ENCODE measurements around the gene B4GALT1.

B4GALT1 gene

GRCh38 chr9:33139421-33140228 is 27.5 kb downstream of the B4GALT1 start:
- no peak for DNase-seq

- no peak for DNase-seq
Observed at GRCh38 chr9:33138768-33139167, 28.4 kb downstream of the B4GALT1 start.

GRCh38 chr9:33137781-33138264 is 29.3 kb downstream of the B4GALT1 start:
- DNase-seq = no peak

- DNase-seq = no peak
Observed at GRCh38 chr9:33136721-33137670, 30.1 kb downstream of the B4GALT1 start.

- no peak for DNase-seq
Observed at GRCh38 chr9:33135470-33135958, 31.6 kb downstream of the B4GALT1 start.

GRCh38 chr9:33135031-33135461 is 32.1 kb downstream of the B4GALT1 start:
- no peak for DNase-seq

- no peak for DNase-seq
Observed at GRCh38 chr9:33133186-33133585, 34.0 kb downstream of the B4GALT1 start.

GRCh38 chr9:33131790-33132772 is 35.1 kb downstream of the B4GALT1 start:
- no peak for DNase-seq

- DNase-seq = no peak
Observed at GRCh38 chr9:33130961-33131789, 36.0 kb downstream of the B4GALT1 start.

- no peak for DNase-seq
Observed at GRCh38 chr9:33129886-33130881, 37.0 kb downstream of the B4GALT1 start.

GRCh38 chr9:33129251-33129885 is 37.8 kb downstream of the B4GALT1 start:
- DNase-seq = no peak

- DNase-seq = no peak
Observed at GRCh38 chr9:33128570-33128969, 38.6 kb downstream of the B4GALT1 start.

GRCh38 chr9:33127881-33128280 is 39.3 kb downstream of the B4GALT1 start:
- DNase-seq = no peak

GRCh38 chr9:33125871-33126823 is 41.0 kb downstream of the B4GALT1 start:
- DNase-seq = no peak

- no peak for DNase-seq
Observed at GRCh38 chr9:33125461-33125860, 41.7 kb downstream of the B4GALT1 start.

- no peak for DNase-seq
Observed at GRCh38 chr9:33124751-33125381, 42.3 kb downstream of the B4GALT1 start.

- no peak for DNase-seq
Observed at GRCh38 chr9:33124046-33124445, 43.1 kb downstream of the B4GALT1 start.

Measured in activated CD4-positive, alpha-beta T cell treated with anti-CD3 and anti-CD28 coated beads for 1 hour (primary cell).